HCT116 (cell line): ENCODE data around the gene HDAC5. TPM values are rescaled to one million over a fixed set of nuclear protein-coding genes. Genes with fewer than 3 reads are reported as not detected.

Experiments
- ATAC-seq: fragments of 200-7000 bp; cut with Tn5 transposase; 2 replicates; pipeline ENCODE4 v1.9.1; 2020; ENCODE audit warnings: mild to moderate bottlenecking, moderate library complexity
- BruUV-seq: library from RNA; stranded (reverse); fragments of 400-500 nt; replicated peaks from 2 replicates; lab custom pipeline; 2021; lab: Mats Ljungman, UMichigan
- CTCF ChIA-PET: fragments of 300-600 bp; sonication (Branson Sonifier 250); formaldehyde crosslinking; loops from one replicate; lab custom pipeline; 2021; ENCODE audit warnings: antibody characterized with exemption; lab: Charles Lee
- POLR2A ChIA-PET: fragments of 300-600, 350-600 bp; sonication (Branson Sonifier 250); formaldehyde crosslinking; loops from one replicate; lab custom pipeline; 2021; ENCODE audit warnings: antibody characterized with exemption; lab: Charles Lee
- RAD21 ChIA-PET, 2 experiments: fragments of 300-600 bp; sonication (Branson Sonifier 250); formaldehyde crosslinking; loops; one replicate each; lab custom pipeline; 2023; ENCODE audit warnings: low total read pairs in 2 of 2; ENCODE audit not compliant: uncharacterized antibody in 2 of 2, unreplicated experiment in 2 of 2, low non-redundant PET in 1 of 2; lab: Charles Lee
- DNase-seq: peaks from one replicate; pipeline ENCODE4 v3.0.0-alpha.2; 2010; ENCODE audit warnings: low read depth, low spot score
- H2AFZ ChIP-seq: fragments of 200-600 bp; shearing (Covaris generic), sonication (generic); 2 replicates; pipeline ENCODE4 v1.6.1; 2017; ENCODE audit warnings: low read depth, mixed run types, mixed read lengths, antibody characterized with exemption, low read length; ENCODE audit not compliant: poor library complexity, severe bottlenecking
- H3K27ac ChIP-seq: 2 replicates; pipeline ENCODE4 v1.5.1; 2012; ENCODE audit warnings: low read depth, low read length
- H3K27me3 ChIP-seq: fragments of 200-600 bp; sonication (generic); 2 replicates; pipeline ENCODE4 v1.6.1; 2016; ENCODE audit warnings: mixed run types, low read length, mixed read lengths; ENCODE audit not compliant: insufficient read depth
- H3K36me3 ChIP-seq, 2 experiments: fragments of 200-500 bp in 1 of 2; fragments of 200-600 bp in 1 of 2; sonication (Bioruptor generic) in 1 of 2; sonication (generic) in 1 of 2; 2 replicates each; pipeline versions ENCODE4 v1.5.1 to v1.6.1; 2014 to 2016; ENCODE audit warnings: low read length in 2 of 2, inconsistent platforms in 1 of 2, mixed read lengths in 1 of 2, mixed run types in 1 of 2; ENCODE audit not compliant: insufficient read depth in 2 of 2, control insufficient read depth in 1 of 2
- H3K4me1 ChIP-seq, 2 experiments: fragments of 200-600 bp in 1 of 2; sonication (generic) in 1 of 2; 2 replicates each; pipeline versions ENCODE4 v1.5.1 to v1.6.1; 2012 to 2017; ENCODE audit warnings: low read length in 2 of 2, inconsistent platforms in 1 of 2, mild to moderate bottlenecking in 1 of 2, mixed read lengths in 1 of 2, mixed run types in 1 of 2, moderate library complexity in 1 of 2; ENCODE audit not compliant: insufficient read depth in 2 of 2, control insufficient read depth in 1 of 2
- H3K4me2 ChIP-seq: fragments of 200-600 bp; sonication (generic); 2 replicates; pipeline ENCODE4 v1.6.1; 2017; ENCODE audit warnings: mixed run types, low read length, mixed read lengths
- H3K4me3 ChIP-seq, 2 experiments: fragments of 200-600 bp in 1 of 2; sonication (generic) in 1 of 2; replicated peaks in 1 of 2; 2 replicates each; pipeline ENCODE4 v1.5.1; 2011 to 2016; ENCODE audit warnings: low read length in 2 of 2, control low read depth in 1 of 2, low read depth in 1 of 2, mild to moderate bottlenecking in 1 of 2, mixed read lengths in 1 of 2, mixed run types in 1 of 2
- H3K79me2 ChIP-seq: fragments of 200-600 bp; sonication (generic); 2 replicates; pipeline ENCODE4 v1.6.1; 2017; ENCODE audit warnings: mild to moderate bottlenecking, mixed run types, low read length, moderate library complexity, mixed read lengths; ENCODE audit not compliant: insufficient read depth
- H3K9ac ChIP-seq: fragments of 200-600 bp; sonication (generic); 2 replicates; pipeline ENCODE4 v1.6.1; 2016; ENCODE audit warnings: low read length, mixed read lengths
- H3K9me2 ChIP-seq: fragments of 200-600 bp; sonication (generic), shearing (Covaris generic); 2 replicates; pipeline ENCODE4 v1.6.1; 2017; ENCODE audit warnings: mixed run types, mild to moderate bottlenecking, moderate library complexity; ENCODE audit not compliant: insufficient read depth
- H3K9me3 ChIP-seq, 2 experiments: fragments of 200-500 bp in 1 of 2; fragments of 200-600 bp in 1 of 2; sonication (Bioruptor generic) in 1 of 2; sonication (generic) in 1 of 2; 2 replicates each; pipeline ENCODE4 v1.6.1; 2014 to 2017; ENCODE audit warnings: low read length in 2 of 2, mixed read lengths in 2 of 2, inconsistent platforms in 1 of 2, low read depth in 1 of 2, mild to moderate bottlenecking in 1 of 2, mixed run types in 1 of 2, moderate library complexity in 1 of 2; ENCODE audit not compliant: control insufficient read depth in 1 of 2, insufficient read depth in 1 of 2
- H4K20me1 ChIP-seq: fragments of 200-600 bp; sonication (generic), shearing (Covaris generic); 2 replicates; pipeline ENCODE4 v1.6.1; 2017; ENCODE audit warnings: mixed run types, mild to moderate bottlenecking, moderate library complexity; ENCODE audit not compliant: insufficient read depth
- CBX3 ChIP-seq: IDR thresholded peaks from 2 replicates; pipeline ENCODE4 v1.6.1; 2012; ENCODE audit warnings: low read depth
- JUND ChIP-seq: IDR thresholded peaks from 2 replicates; pipeline ENCODE4 v1.6.1; 2012
- POLR2A ChIP-seq: IDR thresholded peaks from 2 replicates; pipeline ENCODE4 v1.7.0; 2011; ENCODE audit warnings: borderline replicate concordance; ENCODE audit not compliant: insufficient read depth, insufficient read length; ENCODE audit errors: extremely low read depth
- POLR2AphosphoS5 ChIP-seq: IDR thresholded peaks from 2 replicates; pipeline ENCODE4 v1.6.1; 2011; ENCODE audit warnings: mild to moderate bottlenecking, low read depth, low read length, moderate library complexity
- SP1 ChIP-seq: IDR thresholded peaks from 2 replicates; pipeline ENCODE4 v1.6.1; 2012; ENCODE audit warnings: low read depth
- intact Hi-C: fragments of 100-400 bp; cut with micrococcal nuclease; formaldehyde crosslinking; loops from 2 replicates; pipeline ENCODE4 v1.10.0; 2022
- total RNA-seq: library from RNA; stranded (reverse); gene quantifications from one replicate; pipeline ENCODE4 v1.2.1, GENCODE V29; 2021; ENCODE audit not compliant: unreplicated experiment
- TF ChIP-seq, protein P1 (sequence below): IDR thresholded peaks from 2 replicates; pipeline ENCODE4 v1.6.1; 2011; ENCODE audit warnings: mild to moderate bottlenecking, low read length, moderate library complexity; ENCODE audit not compliant: insufficient replicate concordance; ENCODE audit errors: extremely low read depth
- TF ChIP-seq, protein P2 (sequence below): IDR thresholded peaks from 2 replicates; pipeline ENCODE4 v1.6.1; 2012
- TF ChIP-seq, protein P3 (sequence below): IDR thresholded peaks from 2 replicates; pipeline ENCODE4 v1.6.1; 2012
- TF ChIP-seq, protein P4 (sequence below): IDR thresholded peaks from 2 replicates; pipeline ENCODE4 v1.6.1; 2012; ENCODE audit warnings: low read depth

The HDAC5 gene
- total RNA-seq, 1 experiment from 2014 or later = 32.9 TPM

DNA sequence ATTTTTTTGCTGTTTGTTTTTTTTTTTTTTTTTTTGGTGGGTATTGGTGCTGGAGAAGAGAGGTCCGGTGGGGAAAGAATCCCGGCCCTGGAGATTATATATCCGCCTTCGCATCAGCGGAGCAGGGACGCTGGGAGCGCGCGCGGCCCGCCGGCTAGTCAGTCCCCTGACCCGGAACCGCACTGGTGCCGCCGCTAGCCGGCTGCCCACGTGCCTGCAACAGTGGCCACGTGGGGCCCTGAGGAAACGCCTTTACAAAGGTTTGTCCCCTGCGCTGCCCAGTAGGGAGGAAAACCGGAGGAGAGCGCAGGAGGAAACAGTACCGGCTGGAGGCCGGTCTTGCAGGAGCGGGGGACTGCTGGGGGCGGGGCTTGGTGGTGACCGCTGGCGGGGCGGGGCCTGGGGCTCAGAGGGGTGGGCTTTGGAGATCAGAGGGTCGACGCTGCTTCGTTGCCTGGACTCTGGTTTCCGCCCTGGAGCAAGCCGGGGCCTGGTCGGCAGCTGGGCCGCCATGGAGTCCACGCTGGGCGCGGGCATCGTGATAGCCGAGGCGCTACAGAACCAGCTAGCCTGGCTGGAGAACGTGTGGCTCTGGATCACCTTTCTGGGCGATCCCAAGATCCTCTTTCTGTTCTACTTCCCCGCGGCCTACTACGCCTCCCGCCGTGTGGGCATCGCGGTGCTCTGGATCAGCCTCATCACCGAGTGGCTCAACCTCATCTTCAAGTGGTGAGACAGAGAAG is 52.8 kb downstream of the HDAC5 start, which contains the start of gene G6PC3 (continued):
- TF ChIP-seq, protein P1, sequence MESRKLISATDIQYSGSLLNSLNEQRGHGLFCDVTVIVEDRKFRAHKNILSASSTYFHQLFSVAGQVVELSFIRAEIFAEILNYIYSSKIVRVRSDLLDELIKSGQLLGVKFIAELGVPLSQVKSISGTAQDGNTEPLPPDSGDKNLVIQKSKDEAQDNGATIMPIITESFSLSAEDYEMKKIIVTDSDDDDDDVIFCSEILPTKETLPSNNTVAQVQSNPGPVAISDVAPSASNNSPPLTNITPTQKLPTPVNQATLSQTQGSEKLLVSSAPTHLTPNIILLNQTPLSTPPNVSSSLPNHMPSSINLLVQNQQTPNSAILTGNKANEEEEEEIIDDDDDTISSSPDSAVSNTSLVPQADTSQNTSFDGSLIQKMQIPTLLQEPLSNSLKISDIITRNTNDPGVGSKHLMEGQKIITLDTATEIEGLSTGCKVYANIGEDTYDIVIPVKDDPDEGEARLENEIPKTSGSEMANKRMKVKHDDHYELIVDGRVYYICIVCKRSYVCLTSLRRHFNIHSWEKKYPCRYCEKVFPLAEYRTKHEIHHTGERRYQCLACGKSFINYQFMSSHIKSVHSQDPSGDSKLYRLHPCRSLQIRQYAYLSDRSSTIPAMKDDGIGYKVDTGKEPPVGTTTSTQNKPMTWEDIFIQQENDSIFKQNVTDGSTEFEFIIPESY = peak; percentile 88
- TF ChIP-seq POLR2A (no peak), CBX3 (peak; percentile 98), SP1 (peak; percentile 94)

DNA sequence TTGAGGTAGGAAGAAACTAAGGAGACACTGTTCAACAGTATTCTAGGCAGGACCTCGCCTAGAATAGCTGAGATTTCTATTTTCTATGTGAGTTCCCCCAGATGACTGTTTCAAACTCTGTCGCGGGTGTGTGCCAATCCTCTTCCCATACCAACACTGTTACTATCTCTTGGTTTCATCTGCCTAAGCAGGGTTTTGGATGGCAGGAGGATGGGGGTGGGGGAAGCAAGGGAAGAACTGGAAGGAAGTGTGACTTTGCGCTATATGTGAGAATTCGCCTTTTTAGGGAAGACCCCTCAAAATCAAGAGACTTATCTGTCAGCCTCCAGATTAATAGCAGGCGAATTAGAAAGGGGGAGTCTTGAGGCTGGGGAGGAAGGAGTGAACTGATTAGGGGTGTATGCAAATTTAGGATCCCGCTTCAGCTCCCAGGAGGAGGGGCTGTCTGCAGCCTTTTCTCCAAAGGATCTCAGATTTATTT is 53.4 kb downstream of the HDAC5 start:
- peak overlapping the region; percentile 76 to 81 for H3K4me3 ChIP-seq
- TF ChIP-seq SP1 (no peak), POLR2A (peak; percentile 59), JUND (no peak), POLR2AphosphoS5 (peak; percentile 65)
- TF ChIP-seq, protein P2, sequence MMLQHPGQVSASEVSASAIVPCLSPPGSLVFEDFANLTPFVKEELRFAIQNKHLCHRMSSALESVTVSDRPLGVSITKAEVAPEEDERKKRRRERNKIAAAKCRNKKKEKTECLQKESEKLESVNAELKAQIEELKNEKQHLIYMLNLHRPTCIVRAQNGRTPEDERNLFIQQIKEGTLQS = no peak
- TF ChIP-seq, protein P3, sequence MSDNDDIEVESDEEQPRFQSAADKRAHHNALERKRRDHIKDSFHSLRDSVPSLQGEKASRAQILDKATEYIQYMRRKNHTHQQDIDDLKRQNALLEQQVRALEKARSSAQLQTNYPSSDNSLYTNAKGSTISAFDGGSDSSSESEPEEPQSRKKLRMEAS = no peak
- TF ChIP-seq, protein P4, sequence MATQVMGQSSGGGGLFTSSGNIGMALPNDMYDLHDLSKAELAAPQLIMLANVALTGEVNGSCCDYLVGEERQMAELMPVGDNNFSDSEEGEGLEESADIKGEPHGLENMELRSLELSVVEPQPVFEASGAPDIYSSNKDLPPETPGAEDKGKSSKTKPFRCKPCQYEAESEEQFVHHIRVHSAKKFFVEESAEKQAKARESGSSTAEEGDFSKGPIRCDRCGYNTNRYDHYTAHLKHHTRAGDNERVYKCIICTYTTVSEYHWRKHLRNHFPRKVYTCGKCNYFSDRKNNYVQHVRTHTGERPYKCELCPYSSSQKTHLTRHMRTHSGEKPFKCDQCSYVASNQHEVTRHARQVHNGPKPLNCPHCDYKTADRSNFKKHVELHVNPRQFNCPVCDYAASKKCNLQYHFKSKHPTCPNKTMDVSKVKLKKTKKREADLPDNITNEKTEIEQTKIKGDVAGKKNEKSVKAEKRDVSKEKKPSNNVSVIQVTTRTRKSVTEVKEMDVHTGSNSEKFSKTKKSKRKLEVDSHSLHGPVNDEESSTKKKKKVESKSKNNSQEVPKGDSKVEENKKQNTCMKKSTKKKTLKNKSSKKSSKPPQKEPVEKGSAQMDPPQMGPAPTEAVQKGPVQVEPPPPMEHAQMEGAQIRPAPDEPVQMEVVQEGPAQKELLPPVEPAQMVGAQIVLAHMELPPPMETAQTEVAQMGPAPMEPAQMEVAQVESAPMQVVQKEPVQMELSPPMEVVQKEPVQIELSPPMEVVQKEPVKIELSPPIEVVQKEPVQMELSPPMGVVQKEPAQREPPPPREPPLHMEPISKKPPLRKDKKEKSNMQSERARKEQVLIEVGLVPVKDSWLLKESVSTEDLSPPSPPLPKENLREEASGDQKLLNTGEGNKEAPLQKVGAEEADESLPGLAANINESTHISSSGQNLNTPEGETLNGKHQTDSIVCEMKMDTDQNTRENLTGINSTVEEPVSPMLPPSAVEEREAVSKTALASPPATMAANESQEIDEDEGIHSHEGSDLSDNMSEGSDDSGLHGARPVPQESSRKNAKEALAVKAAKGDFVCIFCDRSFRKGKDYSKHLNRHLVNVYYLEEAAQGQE = no peak
- peak overlapping the region; percentile 96 for H3K4me2 ChIP-seq
- ChIA-PET CTCF (interaction anchor here (1.4 kb wide), 1 partner anchor 14 kb away, joined by 3 read pairs; no protein-coding TSS in a partner anchor), POLR2A (interaction anchor here (0.7 to 1.3 kb wide), 4 partner anchors 26 to 1700 kb away, joined by 3 to 4 read pairs (median 3); no protein-coding TSS in a partner anchor), RAD21 (no interaction called here)
- H3K36me3 ChIP-seq = peaks cover 0 to 3% of the 10 kb centered on the region in 2 experiments; a peak in 2 of 4 replicates
- H3K9me3 ChIP-seq = no peaks in the 10 kb centered on the region
- H4K20me1 ChIP-seq = no peaks in the 10 kb centered on the region
- no peaks in the 10 kb centered on the region for H3K9me2 ChIP-seq
- no peak overlapping the region for H2AFZ ChIP-seq
- H3K27ac ChIP-seq = peak overlapping the region; percentile 88
- ATAC-seq = peak; percentile 3
- H3K4me1 ChIP-seq = peaks cover 18 to 45% of the 10 kb centered on the region in 2 experiments
- H3K27me3 ChIP-seq = no peaks in the 10 kb centered on the region
- BruUV-seq = TSS peak; percentile 40
- H3K79me2 ChIP-seq = peaks cover 39% of the 10 kb centered on the region
- DNase-seq = peak; percentile 36
- peak overlapping the region; percentile 82 for H3K9ac ChIP-seq
- intact Hi-C loops = no loop called here
